Measurements from ENCODE around the gene C2CD4D.

C2CD4D gene

DNA sequence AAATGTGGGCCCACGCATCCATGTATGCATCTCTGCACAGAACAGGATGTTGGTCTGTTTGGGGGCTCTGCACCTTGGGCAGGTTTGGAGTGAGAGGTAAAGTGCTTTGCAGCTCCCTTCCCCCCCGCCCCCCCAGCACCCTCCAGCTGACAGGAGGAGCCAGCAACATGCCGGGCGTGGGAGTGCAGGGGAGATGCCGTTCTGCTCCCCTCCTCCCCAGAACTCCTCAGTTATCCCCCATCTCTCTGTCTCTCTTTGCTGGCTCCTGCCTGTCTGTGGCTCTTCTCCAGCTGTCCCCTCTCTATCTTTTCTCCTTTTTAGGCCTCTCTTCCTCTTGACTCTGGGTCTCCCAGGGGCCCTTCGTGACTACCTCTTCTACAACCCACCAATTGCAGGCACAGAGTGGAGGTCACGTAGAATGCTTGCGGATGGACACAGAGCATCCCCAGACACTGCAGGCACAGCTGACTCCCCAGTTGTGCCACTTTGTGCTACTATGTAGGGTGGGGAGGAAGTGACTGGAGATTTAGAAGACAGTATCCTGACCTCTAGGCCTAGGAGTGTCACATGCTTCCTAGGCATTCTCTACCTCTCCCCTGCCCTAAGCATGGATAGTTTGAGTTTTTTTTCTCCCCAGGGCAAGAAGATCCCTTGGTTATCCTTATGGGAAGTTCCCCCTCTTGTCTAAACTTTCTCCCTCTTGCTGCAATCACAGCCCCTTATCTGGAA is 6.3 kb downstream of the C2CD4D start:
- DNase-seq (ENCODE audit: low read depth) = no peak

DNA sequence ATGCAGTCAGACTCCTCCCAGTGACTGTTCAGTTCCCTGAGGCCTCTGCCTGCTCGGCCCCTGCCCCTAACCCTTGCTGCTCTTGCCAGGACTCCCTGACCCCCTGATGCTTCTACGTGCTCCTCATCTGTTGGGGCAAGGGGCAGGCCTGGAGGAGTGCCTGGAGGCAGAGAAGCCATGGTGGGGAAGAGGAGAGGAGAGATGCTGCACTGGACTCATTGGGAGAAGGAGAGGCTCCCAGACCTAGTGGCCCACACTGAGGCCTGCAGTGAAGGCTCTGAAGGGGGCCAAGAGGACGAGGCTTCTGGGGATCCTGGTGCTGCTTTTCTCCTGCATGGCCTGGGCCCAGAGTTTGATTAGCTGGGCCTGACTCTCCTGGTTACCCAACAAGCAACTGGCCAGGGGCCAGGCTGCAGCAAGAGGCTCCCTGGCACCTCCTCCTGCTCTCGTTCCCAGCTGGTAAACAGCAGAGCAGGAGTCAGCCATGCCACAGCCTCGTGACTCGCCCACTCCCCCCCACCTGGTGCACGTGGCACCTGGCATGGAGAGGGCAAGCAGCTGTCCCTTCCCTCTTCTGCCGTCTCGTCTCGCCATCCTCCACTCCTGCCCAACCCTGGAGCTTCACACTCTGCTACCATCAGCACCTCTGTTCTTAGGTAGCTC is 7.2 kb downstream of the C2CD4D start:
- no peak for DNase-seq (ENCODE audit: low read depth)

DNA sequence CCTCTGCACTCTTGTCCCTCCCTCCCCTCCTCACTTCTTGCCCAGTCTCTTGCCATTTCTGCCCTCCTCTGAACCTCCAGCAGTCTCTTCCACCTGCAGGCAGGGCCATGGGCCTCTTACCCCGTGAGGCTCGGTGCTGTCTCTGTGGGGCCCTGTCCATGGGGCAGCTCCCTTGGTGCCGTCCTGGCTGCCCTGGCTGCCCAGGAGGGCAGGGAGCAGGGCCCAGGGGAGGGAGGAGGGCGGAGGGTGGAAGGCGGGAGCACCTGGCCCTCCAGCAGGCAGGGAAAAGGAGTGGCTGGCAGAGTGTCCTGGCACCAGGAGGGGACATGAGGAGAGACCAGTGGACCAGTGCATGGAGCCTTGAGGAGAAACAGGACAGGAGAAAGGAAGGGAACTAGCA is 8.0 kb downstream of the C2CD4D start, which contains the start of gene RORC:
Gene RORC, minus strand, starts transcription at position 198 of the 400 bp plus-strand sequence. Its CDS starts 38 bp downstream, at position 160.
- DNase-seq (ENCODE audit: low read depth) = no peak

DNA sequence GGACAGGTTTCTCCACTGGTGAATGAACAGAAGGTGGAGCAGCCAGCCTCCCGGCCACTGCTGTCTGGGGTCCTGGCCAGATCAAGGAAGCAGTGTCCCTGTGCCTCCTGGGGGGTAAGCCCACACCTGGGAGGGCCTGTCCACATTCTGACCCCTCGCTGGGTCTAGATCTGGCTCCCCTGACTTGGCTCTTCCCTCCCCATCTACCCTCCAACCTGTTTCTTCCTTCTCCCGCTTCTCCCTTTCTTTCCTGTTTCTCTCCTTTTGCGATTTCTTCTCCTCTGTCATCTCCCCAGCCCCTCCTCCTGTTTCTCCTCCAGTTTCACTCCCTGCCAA is 8.4 kb downstream of the C2CD4D start:
- no peak for DNase-seq (ENCODE audit: low read depth)

DNA sequence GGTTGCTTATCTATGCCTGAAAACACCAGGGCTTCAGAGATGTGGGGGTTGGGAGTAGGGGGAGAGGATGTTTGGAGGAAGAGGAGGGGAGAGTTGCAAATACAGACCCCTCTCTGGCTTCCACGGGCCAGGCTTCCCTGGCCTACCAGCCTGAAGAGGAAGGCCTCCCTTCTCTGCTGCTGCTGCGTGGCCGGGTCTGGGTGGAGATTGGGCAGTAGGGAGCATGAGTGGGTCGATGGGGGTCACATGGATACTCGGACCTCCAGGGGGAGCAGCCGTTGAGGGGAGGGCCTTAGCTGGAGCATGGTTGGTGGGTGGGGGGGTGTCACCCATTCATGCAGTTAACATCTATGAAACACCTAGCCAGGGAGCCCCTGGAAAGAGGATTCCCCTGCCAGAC is 9.6 kb downstream of the C2CD4D start:
- DNase-seq (ENCODE audit: low read depth) = no peak

DNA sequence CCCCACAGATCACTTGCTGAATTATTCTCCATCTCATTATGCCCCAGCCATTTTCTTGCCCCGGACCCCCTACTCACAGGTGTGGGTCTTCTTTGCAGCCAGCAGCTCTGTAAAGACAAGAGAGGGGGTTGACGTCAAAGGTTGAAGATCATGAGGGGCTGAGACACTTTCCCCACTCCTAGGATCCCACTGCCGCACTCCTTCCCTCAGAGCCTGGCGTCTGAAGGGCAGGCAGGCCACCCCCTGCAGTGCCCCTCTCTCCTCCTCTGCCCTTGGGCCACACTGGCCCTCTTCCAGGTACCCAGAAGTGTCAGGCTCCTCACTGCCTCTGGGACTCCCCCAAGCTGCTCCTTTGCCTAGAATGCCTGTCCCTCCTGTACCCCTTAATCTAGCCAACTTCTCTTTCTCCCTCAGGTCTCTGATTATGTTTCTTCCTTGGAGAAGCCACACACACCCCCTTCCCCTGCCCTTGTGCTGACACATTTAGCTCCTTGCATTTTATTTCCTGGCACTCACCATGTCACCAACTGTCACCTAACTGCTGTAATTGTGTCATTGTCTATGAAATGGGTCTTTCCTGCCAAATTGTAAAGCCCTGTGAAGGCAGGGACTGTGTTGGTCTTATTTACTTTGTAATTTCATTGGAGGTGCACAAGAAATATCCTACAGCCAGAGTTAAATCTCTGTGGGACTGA is 10.1 kb downstream of the C2CD4D start:
- DNase-seq (ENCODE audit: low read depth) = no peak

DNA sequence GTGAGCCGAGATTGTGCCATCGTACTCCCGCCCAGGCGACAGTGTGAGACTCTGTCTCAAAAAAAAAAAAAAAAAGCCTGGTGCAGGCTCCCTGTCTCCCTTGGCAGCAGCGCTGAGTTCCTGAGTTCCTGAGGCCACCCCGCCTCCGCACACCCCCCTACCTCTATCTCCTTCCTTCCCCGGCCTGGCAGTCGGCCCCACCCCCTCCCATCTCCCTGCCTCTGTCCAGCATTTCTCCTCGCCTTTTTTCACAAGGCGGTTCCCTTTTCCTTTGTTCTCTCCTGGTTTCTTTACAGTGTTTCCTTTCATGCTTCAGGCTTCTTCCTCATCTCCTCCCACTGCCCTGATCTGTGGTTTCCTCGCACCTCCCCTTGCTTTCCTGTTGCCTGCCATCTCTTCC is 10.7 kb downstream of the C2CD4D start:
- no peak for DNase-seq (ENCODE audit: low read depth)

DNA sequence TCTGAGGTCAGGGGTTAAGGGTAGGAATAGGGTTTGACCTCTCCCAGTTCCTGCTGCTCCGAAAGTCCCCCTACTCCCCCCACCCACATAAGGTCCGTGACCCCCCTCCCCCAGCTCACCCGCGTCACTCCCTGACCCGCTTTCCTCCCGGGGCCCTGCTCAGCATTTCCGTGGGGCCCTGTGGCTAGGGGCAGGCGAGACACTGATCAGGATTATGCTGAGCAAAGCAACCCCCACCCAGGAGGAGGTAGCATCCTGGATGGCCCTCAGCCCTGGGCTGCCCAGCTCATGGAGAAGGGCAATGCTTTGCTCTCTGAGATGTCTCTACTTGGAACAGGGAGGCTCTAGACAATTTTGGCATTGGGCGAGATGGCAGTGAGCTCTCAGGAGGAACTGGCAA is 11.8 kb downstream of the C2CD4D start:
- DNase-seq (ENCODE audit: low read depth) = no peak

DNA sequence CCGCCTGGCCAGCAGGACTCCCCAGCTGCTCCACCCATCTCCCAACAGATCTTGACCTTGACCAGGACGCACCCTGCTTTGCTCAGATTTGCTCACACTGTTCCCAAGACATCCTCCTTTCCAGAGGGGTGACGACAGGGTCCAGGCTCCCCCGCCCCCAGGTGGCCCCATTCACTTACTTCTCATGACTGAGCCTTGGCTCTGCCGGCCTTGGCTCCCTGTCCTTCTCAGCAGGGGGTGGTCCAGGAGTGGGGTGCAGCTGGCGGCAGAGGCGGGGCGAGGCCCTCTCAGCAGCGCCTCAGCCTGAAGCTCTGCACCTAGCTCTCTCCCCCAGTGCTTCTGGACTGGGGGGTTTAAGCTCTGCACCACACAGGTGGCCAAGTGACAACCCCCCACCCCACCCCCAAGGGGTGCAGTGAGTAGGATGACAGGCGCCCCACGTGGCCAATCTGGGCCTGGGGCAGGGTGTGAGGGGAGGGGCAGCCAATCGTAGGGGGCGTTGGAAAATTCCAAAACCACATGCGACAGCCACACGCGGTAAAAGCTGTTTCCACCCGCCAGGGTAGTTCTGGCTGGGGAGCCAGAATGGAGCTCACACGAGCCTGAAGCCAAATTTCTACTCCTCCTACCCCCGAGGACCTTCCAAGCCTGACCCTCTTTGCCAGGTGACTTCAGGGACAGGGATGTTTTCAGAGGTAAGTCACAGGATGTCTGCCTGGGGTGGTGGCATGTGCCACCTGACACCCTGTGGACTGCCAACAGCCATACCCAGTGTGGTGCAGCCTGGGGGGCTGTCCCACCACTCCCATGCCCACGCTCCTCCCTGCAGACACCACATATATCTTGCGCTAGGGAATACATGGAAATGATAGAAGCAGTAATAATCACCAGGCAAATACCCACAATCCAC is 13.6 kb downstream of the C2CD4D start:
- no peak for DNase-seq (ENCODE audit: low read depth)

DNA sequence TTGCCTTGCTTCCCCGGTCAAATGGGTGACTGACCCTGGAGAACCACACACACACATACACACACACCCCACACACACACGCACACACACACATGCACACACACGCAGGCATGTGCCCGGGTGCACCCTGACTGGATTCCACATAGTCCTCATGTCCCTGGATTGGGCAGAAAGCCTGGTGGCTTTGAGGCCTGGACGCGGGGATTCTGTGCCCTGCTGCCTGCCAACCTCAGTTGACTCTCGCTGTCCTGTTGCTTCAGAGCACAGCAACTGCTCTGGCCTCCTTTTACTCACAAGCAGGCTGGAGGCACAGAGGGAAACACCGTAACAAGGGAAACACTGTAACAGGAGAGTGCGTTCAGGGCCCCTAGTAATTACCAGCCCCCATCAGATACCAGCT is 14.4 kb downstream of the C2CD4D start:
- DNase-seq (ENCODE audit: low read depth) = no peak

DNA sequence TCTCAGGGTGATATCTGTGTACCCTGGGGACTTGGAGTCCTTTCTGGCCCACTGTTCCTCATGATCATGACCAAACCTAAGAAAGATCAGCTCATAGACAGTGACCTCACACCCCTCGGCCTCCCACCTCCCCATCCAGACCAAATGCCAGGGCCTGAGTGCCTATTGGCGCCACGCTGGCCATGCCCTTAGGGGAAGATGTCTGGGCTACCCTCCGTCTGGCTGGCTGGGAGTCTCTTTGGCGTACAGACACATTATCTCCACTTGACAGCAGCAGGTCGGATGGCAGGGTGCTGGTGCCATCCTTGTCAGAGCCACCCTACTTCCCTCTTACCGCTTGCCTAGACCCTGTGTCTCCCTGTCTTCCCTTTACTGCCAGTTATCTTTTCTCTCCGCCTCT is 16.4 kb downstream of the C2CD4D start:
- no peak for DNase-seq (ENCODE audit: low read depth)

DNA sequence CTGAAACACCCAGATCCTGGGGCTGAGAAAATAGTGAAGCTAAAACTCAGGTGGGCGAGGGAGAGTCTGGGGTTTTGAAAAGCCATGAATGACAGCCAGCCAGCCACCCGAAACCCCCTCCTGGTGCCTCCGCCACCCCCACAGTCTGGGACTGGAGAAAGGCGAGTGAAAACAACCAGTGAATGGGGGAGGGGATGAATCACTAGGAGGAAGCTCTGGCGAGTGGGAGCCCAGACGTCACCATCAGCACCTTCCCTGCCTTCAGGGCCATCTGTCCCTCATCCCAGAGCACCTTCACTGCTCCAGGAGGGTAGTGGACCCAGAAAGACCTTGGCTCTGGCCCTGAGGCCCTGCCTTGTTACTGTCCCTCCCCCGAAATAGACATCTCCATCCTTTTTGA is 17.2 kb downstream of the C2CD4D start:
- DNase-seq (ENCODE audit: low read depth) = no peak

DNA sequence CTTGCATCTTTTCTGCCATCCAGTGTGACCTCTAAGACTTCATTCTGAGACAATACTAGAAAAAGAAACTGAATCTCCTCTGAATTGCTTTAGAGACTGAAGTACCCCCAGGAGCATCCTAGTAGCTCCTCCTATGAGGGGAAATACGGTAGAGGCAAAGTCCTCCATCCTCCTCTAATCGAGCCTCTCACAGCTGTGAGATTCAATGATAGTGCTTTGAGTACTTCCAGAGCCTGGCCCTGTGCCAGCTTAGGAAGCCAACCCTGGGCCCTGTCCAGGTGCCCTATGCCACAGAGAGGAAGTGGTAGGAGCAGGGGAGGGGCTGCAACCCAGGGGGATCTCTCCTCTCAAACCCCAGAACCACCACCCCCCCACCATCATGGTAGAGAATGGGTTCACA is 18.7 kb downstream of the C2CD4D start:
- DNase-seq (ENCODE audit: low read depth) = no peak

DNA sequence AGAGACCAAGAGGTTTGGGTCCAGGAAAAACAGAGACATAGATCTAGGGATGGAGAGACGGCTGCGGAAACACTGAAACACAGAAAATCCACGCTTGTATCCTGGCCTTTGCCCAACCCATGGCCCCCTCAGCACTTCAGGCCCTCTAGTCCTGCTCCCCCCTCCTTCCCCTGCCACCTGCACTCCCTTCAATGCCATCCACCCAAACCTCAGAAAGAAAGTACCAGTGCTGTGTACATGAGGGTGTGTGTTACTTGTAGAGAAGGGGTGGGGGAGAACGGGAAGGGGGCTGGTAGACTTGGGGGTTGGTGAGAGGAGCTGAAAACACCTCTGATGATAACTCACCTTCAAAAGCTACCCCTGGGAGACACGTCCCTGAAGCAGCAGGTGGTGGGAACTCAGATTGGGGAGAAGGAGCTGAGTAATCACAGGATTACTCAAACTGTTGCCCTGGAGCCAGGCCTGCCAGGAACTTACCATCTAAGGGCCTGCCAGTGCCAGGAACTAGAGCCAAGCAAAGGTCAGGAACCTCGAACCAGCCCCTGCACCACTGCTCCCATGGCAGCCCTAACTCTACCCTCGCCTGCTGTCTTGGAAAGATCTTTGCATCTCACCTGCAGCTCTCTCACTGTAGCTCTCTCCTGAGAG is 19.5 kb downstream of the C2CD4D start:
- DNase-seq (ENCODE audit: low read depth) = no peak

DNA sequence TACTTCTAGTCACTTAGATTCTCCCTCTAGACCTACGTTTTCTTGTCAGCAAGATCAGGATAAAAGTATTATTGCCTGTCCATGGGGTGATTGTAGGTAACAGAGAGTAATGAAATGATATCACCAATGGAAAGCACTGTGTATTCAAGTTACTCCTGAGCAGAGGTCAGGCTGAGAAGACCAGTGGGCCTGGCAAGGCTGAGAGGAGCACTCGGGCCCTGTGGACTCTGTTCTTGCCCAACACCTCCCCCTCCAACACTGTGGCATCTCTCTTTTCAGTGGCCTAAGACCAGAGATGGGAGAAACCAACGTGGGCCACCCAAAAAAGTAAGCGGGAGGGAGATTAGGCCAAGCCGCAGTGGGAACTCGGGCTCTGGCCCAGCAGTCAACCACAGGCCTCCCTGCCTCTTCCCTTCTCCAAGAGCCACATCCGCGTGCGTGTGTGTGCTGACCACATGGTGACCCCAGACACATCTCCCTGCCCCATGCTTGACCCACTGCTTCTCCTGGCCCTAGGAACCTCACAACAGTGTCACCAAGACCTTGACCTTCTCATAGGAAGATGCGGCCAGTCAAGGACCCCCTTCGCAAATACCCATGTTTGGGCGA is 20.3 kb downstream of the C2CD4D start:
- no peak for DNase-seq (ENCODE audit: low read depth)

DNA sequence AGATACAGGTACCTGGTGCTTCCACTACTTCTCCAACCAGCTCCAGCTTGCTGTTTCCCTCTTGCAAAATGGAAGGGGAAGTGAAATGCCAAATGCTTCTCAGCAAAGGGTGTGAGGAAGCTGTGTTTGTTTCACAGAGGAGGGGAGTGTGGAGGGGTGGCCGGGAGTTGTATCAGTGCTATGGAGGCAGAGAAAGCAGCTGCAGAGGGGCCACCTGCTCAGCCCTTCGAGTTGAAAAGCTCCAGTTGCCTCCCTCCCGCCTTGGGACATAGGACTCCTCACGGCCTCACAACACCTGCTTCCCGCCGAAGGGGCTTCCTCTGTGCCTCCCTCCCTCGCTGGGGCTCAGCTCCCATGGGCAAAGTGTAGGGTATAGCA is 22.3 kb downstream of the C2CD4D start:
- no peak for DNase-seq (ENCODE audit: low read depth)

DNA sequence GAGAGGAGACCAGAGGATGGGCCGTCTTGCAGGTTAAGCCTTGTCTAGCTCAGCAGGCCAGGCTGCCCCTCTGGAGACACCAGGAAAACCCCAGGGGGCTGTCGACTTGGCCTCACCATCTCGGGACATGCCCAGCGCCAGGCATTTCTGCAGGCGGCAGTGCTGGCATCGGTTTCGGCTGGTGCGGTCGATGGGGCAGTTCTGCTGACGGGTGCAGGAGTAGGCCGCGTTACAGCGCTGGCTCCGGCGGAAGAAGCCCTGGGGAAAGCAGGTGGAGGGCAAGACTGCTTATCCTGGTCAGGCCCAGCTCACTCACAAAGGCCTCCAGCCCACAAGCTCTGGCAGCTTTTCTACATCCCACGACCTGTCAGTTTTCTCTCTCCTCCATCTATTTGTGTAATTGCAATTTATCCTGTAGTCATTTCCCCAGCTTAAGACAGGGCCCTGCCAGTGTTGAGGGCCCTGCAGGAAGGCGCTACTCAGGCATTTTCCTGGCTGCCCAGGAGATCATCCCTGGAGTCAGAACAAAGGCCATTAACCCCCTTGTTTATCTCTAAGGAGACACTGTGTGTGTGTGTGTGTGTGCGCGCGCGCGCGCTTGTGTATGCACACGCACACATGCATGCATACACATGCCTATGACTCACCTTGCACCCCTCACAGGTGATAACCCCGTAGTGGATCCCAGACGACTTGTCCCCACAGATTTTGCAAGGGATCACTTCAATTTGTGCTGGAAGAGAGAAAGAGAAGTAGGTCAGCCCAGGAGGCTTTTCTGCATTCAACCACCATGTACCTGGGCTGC is 22.9 kb downstream of the C2CD4D start:
- no peak for DNase-seq (ENCODE audit: low read depth)

DNA sequence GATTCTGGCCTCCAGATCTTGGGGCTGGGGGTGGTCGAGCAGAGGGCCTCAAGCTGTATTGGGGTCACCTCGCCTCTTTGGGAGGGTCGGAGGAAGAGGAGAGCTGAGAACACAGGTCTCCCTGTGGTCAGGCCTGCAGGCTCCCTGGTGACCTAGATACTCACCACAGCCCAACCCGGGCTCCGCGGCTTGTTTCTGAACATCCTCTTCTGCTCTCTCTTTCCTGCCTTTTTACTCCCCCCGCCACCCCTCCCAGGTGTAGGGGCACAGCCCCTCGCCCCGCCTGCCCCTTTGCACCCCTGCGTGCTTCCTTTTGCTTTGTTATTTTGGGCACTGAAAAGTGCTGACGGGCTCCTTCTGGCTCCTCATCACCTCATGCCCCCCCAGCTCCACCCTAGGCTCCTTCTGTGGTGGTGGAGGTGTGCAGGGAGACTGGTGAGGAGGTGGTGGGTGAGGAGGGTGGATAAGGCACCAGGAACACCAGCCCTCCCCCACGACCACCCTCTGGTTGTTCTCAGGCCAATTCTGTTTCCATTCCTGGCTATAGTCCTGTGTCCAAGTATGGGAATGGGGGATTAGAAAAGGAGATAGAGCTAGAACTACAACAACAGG is 23.8 kb downstream of the C2CD4D start:
- no peak for DNase-seq (ENCODE audit: low read depth)

DNA sequence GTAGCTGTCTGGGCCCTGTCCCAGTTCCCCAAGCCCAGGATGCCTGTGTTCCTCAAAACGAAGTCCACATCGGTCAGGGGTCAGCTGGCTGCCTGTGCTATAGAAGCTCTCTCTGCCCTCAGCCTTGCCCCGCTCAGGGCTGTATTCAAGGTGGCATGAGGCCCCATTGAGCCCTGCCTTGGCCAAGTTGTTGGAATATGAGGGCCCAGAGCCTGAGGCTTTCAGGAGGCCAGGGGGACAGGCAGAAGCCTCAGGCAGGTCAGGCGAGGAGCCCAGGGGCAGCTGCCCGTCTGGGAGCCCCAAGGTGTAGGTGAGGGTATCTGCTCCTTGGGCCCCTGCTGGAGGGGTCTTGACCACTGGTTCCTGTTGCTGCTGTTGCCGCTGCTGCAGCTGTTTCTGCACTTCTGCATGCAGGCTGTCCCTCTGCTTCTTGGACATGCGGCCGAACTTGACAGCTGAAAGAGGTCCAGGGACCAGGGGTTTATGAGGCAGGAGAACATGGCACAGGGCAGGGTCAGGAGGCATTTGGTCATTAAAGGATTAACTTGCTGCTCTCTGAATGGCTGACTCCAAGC is 24.6 kb downstream of the C2CD4D start:
- DNase-seq (ENCODE audit: low read depth) = no peak

DNA sequence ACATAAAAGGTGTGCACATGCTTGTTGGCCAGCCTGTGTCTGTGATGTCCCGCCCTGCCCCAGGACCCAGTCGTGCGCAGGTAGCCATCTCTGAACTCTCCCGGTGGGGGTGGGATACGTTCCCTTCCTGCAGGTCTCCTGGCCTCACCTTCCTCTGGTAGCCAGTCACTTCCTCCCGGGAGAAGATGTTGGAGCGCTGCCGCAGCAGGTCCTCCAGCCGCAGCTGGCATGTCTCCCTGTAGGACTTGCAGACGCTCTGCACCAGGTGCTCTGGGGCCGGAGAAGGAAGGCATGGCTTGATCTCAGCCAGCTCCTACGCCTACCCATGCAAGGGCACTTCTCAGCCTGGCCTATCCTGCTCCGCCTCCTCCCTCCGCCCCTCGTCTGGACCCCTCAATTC is 25.2 kb downstream of the C2CD4D start:
- DNase-seq (ENCODE audit: low read depth) = no peak
